Omental fat pad (tissue), 4 donors: ENCODE results near the gene PCTP. TPM values are rescaled to one million over a fixed set of nuclear protein-coding genes. Genes with fewer than 3 reads are reported as not detected.

Experiments used
- ATAC-seq: fragments of 150-250 bp; one replicate; pipeline ENCODE4 v1.9.1; 2016; ENCODE audit warnings: mild to moderate bottlenecking, moderate library complexity; ENCODE audit not compliant: low FRiP score
- DNase-seq: peaks from one replicate; pipeline ENCODE4 v3.0.0-alpha.2; 2019; ENCODE audit warnings: low spot score
- CTCF ChIP-seq, 3 donors: fragments of 450-650 bp; IDR thresholded peaks; one replicate each; pipeline ENCODE4 v1.5.1; 2016 to 2017; ENCODE audit warnings: antibody characterized with exemption in 3 of 3, mild to moderate bottlenecking in 3 of 3, moderate library complexity in 2 of 3
- total RNA-seq, 4 donors: library from RNA; depleted of rRNA; stranded (reverse); fragments of >200 nt; gene quantifications; one replicate each; pipeline ENCODE4 v1.1.0, GENCODE V29; 2016

PCTP gene
- total RNA-seq, 4 donors from 2014 or later: 16.0 to 41.9 (median 25.0) TPM

GRCh38 chr17:55720919-55721836 lies 29.7 kb upstream of the PCTP start:
- DNase-seq: no peak
- ATAC-seq: no peak

DNA sequence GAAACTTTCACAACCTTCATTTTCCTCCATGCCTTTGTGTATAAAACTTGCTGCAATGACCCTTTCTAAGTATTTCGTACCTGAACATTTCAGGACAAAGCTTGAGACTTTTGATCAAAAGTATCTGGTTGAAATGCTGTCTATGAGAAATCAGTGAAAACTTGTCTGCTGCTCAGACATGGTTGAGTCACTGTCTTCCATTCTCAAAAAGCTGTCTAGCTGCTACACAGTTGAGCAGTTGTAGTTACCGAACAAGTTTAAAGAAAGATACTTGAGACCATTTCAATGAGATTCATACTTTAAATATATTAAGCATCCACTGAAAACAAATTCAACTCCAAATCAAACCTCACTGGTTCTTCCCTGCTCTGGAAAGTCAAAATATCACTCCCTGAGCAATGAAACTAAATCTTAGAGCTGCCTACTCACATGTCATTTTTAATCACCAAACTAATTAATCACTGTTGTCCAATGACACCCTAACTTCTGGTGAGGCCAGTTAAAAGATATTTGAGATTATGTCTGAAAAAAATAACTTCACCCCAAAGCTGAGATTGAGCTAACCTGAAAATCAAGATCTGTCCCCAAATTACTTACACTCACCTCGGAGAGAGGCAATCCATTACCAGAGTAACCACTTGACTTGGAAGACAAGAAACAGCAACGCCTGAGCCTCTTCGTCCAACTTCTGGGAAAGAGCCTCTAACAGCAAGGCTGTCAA lies 28.7 kb upstream of the PCTP start:
- no peak for ATAC-seq
- no peak for DNase-seq
- no peak for TF ChIP-seq CTCF (IDR thresholded peaks at IDR 0.05)

More at GRCh38 chr17:55720919-55721836, 29.7 kb upstream of the PCTP start:
- TF ChIP-seq CTCF (IDR thresholded peaks at IDR 0.05): no peak

- peak; percentile 81 for ATAC-seq
- TF ChIP-seq CTCF (IDR thresholded peaks at IDR 0.05): no peak
- DNase-seq: no peak
Measured at GRCh38 chr17:55722742-55723487, 27.9 kb upstream of the PCTP start, which contains the start of gene TMEM100. TMEM100 (minus strand) TSS chr17:55722864; CDS start chr17:55721070, 1,794 bp downstream.

GRCh38 chr17:55723488-55723848 lies 27.4 kb upstream of the PCTP start:
- DNase-seq: no peak
- no peak for ATAC-seq
- TF ChIP-seq CTCF (IDR thresholded peaks at IDR 0.05): no peak

DNA sequence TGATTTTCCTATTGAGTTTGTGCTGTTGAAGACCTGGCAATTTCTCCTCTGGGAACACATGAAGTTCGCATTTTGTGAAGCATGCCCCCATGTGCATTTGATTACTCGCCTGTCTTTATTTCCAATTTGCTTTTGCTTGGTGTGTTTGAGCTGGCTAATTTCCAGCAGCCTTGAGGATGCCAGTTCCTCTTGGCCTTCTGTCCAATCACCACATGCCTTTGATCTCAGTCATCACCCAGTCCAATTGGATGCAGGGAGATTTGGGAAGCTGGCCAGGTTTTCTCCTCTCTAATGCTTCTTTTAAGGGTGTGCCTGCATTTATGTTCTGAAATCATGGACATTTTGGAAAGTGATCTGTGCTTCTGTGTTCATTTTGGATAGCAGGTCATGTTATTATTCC lies 24.4 kb upstream of the PCTP start:
- TF ChIP-seq CTCF (IDR thresholded peaks at IDR 0.05): no peak
- DNase-seq (no peak), ATAC-seq (peak; percentile 66)

DNA sequence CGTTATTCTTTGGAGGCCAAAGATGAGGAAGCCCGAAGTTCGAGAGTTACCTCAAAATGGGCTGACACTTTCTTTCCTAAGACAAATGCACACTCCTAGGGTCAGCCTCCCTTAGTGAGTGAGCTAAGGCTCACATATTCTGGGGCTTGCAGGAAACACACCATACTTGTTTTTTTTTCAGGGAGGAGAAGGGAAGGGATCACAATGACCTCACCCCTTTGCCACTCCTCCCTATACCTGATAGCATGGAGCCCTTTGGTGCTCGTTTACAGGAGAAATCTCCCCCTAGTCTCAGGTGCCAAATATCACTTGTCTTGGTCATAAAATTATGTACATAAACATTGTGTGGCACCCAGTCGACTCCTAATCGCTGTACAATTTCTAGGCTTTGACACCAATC lies 23.6 kb upstream of the PCTP start:
- no peak for ATAC-seq
- no peak for DNase-seq
- TF ChIP-seq CTCF (IDR thresholded peaks at IDR 0.05): no peak
